OCI-LY1 (cell line): ENCODE measurements around the gene PPP1CB.
"Not testable (repeated sequence)": the region's sequence is repeated elsewhere in the genome, so short reads cannot be mapped to it uniquely, and the experiment has no call there.

ENCODE experiments used
- H2AFZ ChIP-seq: fragments of 200-600 bp; sonication (generic), shearing (Covaris generic); 2 replicates; pipeline ENCODE4 v1.6.0; 2014; ENCODE audit warnings: antibody characterized with exemption, mild to moderate bottlenecking, low read length
- H3F3A ChIP-seq: fragments of 200-600 bp; sonication (generic), shearing (Covaris generic); 2 replicates; pipeline ENCODE4 v1.6.0; 2014; ENCODE audit warnings: mild to moderate bottlenecking, antibody characterized with exemption, low read length, moderate library complexity; ENCODE audit not compliant: insufficient read depth
- H3K27ac ChIP-seq: fragments of 200-600 bp; sonication (generic); 2 replicates; pipeline ENCODE4 v1.5.1; 2014; ENCODE audit warnings: low read length, mixed run types, mild to moderate bottlenecking, low read depth; ENCODE audit not compliant: poor library complexity, severe bottlenecking
- H3K27me3 ChIP-seq: fragments of 200-600 bp; sonication (generic); 2 replicates; pipeline ENCODE4 v1.6.0; 2014; ENCODE audit warnings: antibody characterized with exemption, mild to moderate bottlenecking, low read length, moderate library complexity; ENCODE audit not compliant: insufficient read depth
- H3K36me3 ChIP-seq: fragments of 200-600 bp; sonication (generic); 2 replicates; pipeline ENCODE4 v1.6.1; 2014; ENCODE audit warnings: mild to moderate bottlenecking, antibody characterized with exemption, low read length, moderate library complexity, mixed read lengths; ENCODE audit not compliant: insufficient read depth
- H3K4me1 ChIP-seq: fragments of 200-600 bp; sonication (generic); 2 replicates; pipeline ENCODE4 v1.5.1; 2014; ENCODE audit warnings: mild to moderate bottlenecking, low read length, moderate library complexity; ENCODE audit not compliant: insufficient read depth, severe bottlenecking
- H3K4me2 ChIP-seq: fragments of 200-600 bp; sonication (generic), shearing (Covaris generic); 2 replicates; pipeline ENCODE4 v1.6.1; 2014; ENCODE audit warnings: low read length
- H3K4me3 ChIP-seq: fragments of 200-600 bp; sonication (generic); 2 replicates; pipeline ENCODE4 v1.5.1; 2014; ENCODE audit warnings: low read length, low read depth, mild to moderate bottlenecking, mixed read lengths; ENCODE audit not compliant: poor library complexity, severe bottlenecking
- H3K79me2 ChIP-seq: fragments of 200-600 bp; shearing (Covaris generic); 2 replicates; pipeline ENCODE4 v1.6.1; 2016; ENCODE audit warnings: mixed run types, low read length, mixed read lengths; ENCODE audit not compliant: insufficient read depth
- H3K9ac ChIP-seq: fragments of 200-600 bp; sonication (generic), shearing (Covaris generic); 2 replicates; pipeline ENCODE4 v1.6.1; 2014; ENCODE audit warnings: mild to moderate bottlenecking, low read length, mixed read lengths
- H3K9me2 ChIP-seq: fragments of 200-600 bp; sonication (generic), shearing (Covaris generic); 2 replicates; pipeline ENCODE4 v1.6.1; 2014; ENCODE audit warnings: low read depth, mild to moderate bottlenecking, low read length, mixed read lengths
- H3K9me3 ChIP-seq: fragments of 200-600 bp; shearing (Covaris generic); 2 replicates; pipeline ENCODE4 v1.6.1; 2014; ENCODE audit warnings: low read length, mixed read lengths
- H4K20me1 ChIP-seq: fragments of 200-600 bp; sonication (generic), shearing (Covaris generic); 2 replicates; pipeline ENCODE4 v1.6.0; 2016; ENCODE audit warnings: mild to moderate bottlenecking, low read length; ENCODE audit not compliant: insufficient read depth
- EZH2 ChIP-seq: fragments of 200-600 bp; sonication (generic), shearing (Covaris generic); IDR thresholded peaks from 2 replicates; pipeline ENCODE4 v1.8.0; 2017; ENCODE audit warnings: borderline replicate concordance, mixed run types, mild to moderate bottlenecking, antibody characterized with exemption, low read length, moderate library complexity, mixed read lengths
- TF ChIP-seq, protein P1 (sequence below): fragments of 200-600 bp; sonication (generic), shearing (Covaris generic); IDR thresholded peaks from 2 replicates; pipeline ENCODE4 v1.5.1; 2017; ENCODE audit warnings: mild to moderate bottlenecking, antibody characterized with exemption, low read length, moderate library complexity, mixed read lengths

Gene PPP1CB

DNA sequence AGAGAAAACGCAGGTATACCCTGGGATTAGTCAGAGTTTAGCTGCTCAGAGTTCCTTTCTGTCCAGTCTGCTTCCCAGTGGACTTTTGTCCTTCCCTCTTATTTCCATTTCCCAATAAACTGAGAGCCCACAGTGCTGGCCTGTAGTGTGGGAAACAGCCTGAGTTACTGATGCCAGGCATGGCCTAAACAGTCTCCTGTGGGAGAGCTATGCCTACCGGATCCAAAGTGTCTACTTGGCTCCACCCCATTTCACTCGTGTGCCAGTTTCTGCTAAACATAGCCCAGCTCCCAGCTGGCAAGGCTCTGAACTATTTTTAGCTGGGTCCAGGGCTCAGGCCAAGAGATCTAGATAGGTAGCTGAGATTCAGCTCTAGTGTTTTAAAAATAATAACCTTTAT is 15.6 kb upstream of the PPP1CB start:
- H3K4me1 ChIP-seq: no peaks in the 10 kb centered on the region
- no peaks in the 10 kb centered on the region for H3K9me2 ChIP-seq
- H3K79me2 ChIP-seq: no peaks in the 10 kb centered on the region
- TF ChIP-seq, protein P1, sequence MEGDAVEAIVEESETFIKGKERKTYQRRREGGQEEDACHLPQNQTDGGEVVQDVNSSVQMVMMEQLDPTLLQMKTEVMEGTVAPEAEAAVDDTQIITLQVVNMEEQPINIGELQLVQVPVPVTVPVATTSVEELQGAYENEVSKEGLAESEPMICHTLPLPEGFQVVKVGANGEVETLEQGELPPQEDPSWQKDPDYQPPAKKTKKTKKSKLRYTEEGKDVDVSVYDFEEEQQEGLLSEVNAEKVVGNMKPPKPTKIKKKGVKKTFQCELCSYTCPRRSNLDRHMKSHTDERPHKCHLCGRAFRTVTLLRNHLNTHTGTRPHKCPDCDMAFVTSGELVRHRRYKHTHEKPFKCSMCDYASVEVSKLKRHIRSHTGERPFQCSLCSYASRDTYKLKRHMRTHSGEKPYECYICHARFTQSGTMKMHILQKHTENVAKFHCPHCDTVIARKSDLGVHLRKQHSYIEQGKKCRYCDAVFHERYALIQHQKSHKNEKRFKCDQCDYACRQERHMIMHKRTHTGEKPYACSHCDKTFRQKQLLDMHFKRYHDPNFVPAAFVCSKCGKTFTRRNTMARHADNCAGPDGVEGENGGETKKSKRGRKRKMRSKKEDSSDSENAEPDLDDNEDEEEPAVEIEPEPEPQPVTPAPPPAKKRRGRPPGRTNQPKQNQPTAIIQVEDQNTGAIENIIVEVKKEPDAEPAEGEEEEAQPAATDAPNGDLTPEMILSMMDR: no peak
- no peak for TF ChIP-seq EZH2
- H2AFZ ChIP-seq: no peak overlapping the region
- H3K27ac ChIP-seq: no peak overlapping the region
- no peak overlapping the region for H3K4me2 ChIP-seq
- H3K4me3 ChIP-seq: no peak overlapping the region
- H4K20me1 ChIP-seq: no peaks in the 10 kb centered on the region
- H3K36me3 ChIP-seq: no peaks in the 10 kb centered on the region
- H3F3A ChIP-seq: no peaks in the 10 kb centered on the region
- no peaks in the 10 kb centered on the region for H3K9me3 ChIP-seq
- H3K27me3 ChIP-seq: peaks cover 3% of the 10 kb centered on the region; the same call in 1 of the 2 replicates
- H3K9ac ChIP-seq: no peak overlapping the region

DNA sequence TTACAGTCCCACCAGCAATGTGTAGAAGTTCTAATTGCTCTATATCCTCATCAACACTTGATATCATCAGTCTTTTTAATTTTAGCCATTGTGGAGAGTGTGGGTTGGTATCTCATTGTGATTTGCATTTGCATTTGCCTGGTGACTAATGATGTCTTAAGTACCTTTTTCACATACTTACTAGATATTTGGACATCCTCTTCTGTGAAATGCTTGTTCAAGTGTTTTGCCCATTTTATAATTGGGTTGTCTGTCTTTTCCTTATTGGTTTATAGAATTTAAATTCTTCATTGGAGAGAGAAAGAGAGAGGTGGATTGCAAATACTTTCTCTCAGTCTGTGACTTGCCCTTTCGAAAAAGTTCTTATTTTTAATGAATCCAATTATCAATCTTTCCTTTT is 14.0 kb upstream of the PPP1CB start:
- H4K20me1 ChIP-seq: no peaks in the 10 kb centered on the region
- no peaks in the 10 kb centered on the region for H3K79me2 ChIP-seq
- H3K4me1 ChIP-seq: no peaks in the 10 kb centered on the region
- peaks cover 3% of the 10 kb centered on the region; the same call in 1 of the 2 replicates for H3K27me3 ChIP-seq
- H3K36me3 ChIP-seq: no peaks in the 10 kb centered on the region
- no peaks in the 10 kb centered on the region for H3K9me3 ChIP-seq
- no peaks in the 10 kb centered on the region for H3K9me2 ChIP-seq
- H3F3A ChIP-seq: no peaks in the 10 kb centered on the region
- H3K9ac ChIP-seq: no peak overlapping the region
- H2AFZ ChIP-seq: no peak overlapping the region
- TF ChIP-seq, protein P1: no peak
- no peak for TF ChIP-seq EZH2
- H3K4me2 ChIP-seq: no peak overlapping the region
- H3K27ac ChIP-seq: no peak overlapping the region
- H3K4me3 ChIP-seq: no peak overlapping the region

DNA sequence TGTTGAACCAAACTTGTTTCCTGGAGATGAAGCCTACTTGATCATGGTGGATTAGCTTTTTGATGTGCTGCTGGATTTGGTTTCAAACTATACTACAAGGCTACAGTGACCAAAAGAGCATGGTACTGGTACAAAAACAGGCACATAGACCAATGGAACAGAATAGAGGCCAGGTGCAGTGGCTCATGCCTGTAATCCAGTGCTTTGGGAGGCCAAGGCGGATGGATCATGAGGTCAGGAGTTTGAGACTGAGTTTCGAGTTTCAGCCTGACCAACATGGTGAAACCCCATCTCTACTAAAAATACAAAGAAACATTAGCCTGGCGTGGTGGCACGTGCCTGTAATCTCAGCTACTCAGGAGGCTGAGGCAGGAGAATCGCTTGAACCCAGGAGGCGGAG is 9.0 kb upstream of the PPP1CB start:
- not testable (repeated sequence) for H3K9me2 ChIP-seq, H3F3A ChIP-seq, H3K79me2 ChIP-seq, H3K4me3 ChIP-seq, H3K9me3 ChIP-seq, H3K4me2 ChIP-seq, H2AFZ ChIP-seq, H3K27ac ChIP-seq, H3K4me1 ChIP-seq, H3K9ac ChIP-seq, H3K36me3 ChIP-seq, H3K27me3 ChIP-seq, H4K20me1 ChIP-seq

DNA sequence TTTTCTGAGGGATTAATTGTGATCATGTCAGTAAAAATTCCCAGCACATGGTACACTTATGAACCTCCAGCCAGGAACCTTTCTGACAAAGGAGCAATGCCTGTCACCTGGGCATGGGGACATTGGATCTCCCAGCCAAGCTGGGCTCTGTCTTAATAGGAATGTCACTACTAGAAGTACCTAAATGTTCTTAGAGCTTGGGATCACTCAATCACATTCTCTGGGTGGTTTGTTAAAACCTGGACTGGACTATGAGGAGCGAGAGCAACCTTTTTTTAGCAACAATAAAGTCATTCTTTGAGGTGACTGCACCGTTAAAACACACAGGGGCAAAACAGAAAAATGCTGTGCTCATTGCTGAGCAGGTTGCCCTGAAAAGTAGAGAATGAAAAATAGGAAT is 6.4 kb upstream of the PPP1CB start:
- Histone ChIP-seq H3K36me3 (no peaks in the 10 kb centered on the region), H3K27ac (no peak overlapping the region), H3K27me3 (peaks cover 3% of the 10 kb centered on the region; the same call in 1 of the 2 replicates), H3F3A (no peaks in the 10 kb centered on the region), H3K79me2 (no peaks in the 10 kb centered on the region), H3K9me2 (no peaks in the 10 kb centered on the region), H3K9ac (no peak overlapping the region), H3K4me1 (peaks cover 4% of the 10 kb centered on the region), H3K4me3 (no peak overlapping the region), H3K4me2 (no peak overlapping the region), H3K9me3 (no peaks in the 10 kb centered on the region), H2AFZ (no peak overlapping the region), H4K20me1 (no peaks in the 10 kb centered on the region)
- no peak for TF ChIP-seq EZH2
- TF ChIP-seq, protein P1: no peak
